Upper lobe of right lung (tissue), 1 donor: Measurements from ENCODE around the gene RBPMS2. TPM values are rescaled to one million over a fixed set of nuclear protein-coding genes. Genes with fewer than 3 reads are reported as not detected.
"Not testable (repeated sequence)": the region's sequence is repeated elsewhere in the genome, so short reads cannot be mapped to it uniquely, and the experiment has no call there.

Experiments used
- ATAC-seq: fragments of 200-7000 bp; cut with Tn5 transposase; one replicate; pipeline ENCODE4 v1.9.1; 2020; ENCODE audit warnings: mild to moderate bottlenecking, moderate library complexity
- DNase-seq: peaks from one replicate; pipeline ENCODE4 v3.0.0-alpha.2; 2020
- H3K27ac ChIP-seq: fragments of 200-600 bp; one replicate; pipeline ENCODE4 v1.8.0; 2022
- H3K27me3 ChIP-seq: fragments of 200-600 bp; one replicate; pipeline ENCODE4 v1.8.0; 2022; ENCODE audit warnings: mild to moderate bottlenecking
- H3K36me3 ChIP-seq: fragments of 200-600 bp; one replicate; pipeline ENCODE4 v1.8.0; 2022
- H3K4me1 ChIP-seq: fragments of 200-600 bp; one replicate; pipeline ENCODE4 v1.8.0; 2022
- H3K4me3 ChIP-seq: fragments of 200-600 bp; one replicate; pipeline ENCODE4 v1.8.0; 2022; ENCODE audit warnings: mild to moderate bottlenecking
- H3K9me3 ChIP-seq: fragments of 200-600 bp; one replicate; pipeline ENCODE4 v1.8.0; 2022
- CTCF ChIP-seq: fragments of 200-600 bp; IDR thresholded peaks from one replicate; pipeline ENCODE4 v1.8.0; 2022; ENCODE audit warnings: antibody characterized with exemption
- intact Hi-C: fragments of 100-400 bp; cut with DNase I; formaldehyde crosslinking; loops from one replicate; pipeline ENCODE4 v1.11.0; 2022
- long read RNA-seq: library from polyadenylated mRNA; unstranded; transcript quantifications from one replicate; pipeline ENCODE4 v2.0.0, GENCODE V29; 2021
- total RNA-seq: library from RNA; stranded (reverse); fragmentation: NEBNext Ultra II Directional; extraction: Animal tissue kit (Norgen Biotek cat#: 25700); gene quantifications from one replicate; pipeline ENCODE4 v1.2.1, GENCODE V29; 2021
- donor health status: DM: no; HTN: yes; CAD: no; lungs with severe emphysema.

The RBPMS2 gene
- 4.5 TPM for total RNA-seq
- long read RNA-seq, partial matches to known transcripts, result 3 of 8 reads
- long read RNA-seq, other reads (novel, unspliced or antisense), result 1 of 8 reads

GRCh38 chr15:64775551-64776401 is at the start of gene RBPMS2:
RBPMS2 (minus strand) TSS chr15:64775589; CDS start chr15:64775319, 270 bp downstream.
- DNase-seq (no peak), ATAC-seq (peak; percentile 37)
- H3K4me1 ChIP-seq, result peaks cover 5% of the 10 kb centered on the region
- peaks cover 10% of the 10 kb centered on the region for H3K27me3 ChIP-seq
- TF ChIP-seq CTCF, result no peak
- intact Hi-C loops, result no loop called here
- H3K27ac ChIP-seq, result peak within 1 kb of the TSS; percentile 36
- H3K9me3 ChIP-seq, result no peaks in the 10 kb centered on the region
- peak within 1 kb of the TSS; percentile 52 for H3K4me3 ChIP-seq
- H3K36me3 ChIP-seq, result no peaks in the 10 kb centered on the region

GRCh38 chr15:64824929-64825430 is 49.6 kb upstream of the RBPMS2 start:
- ATAC-seq, result no peak
- TF ChIP-seq CTCF, result no peak

GRCh38 chr15:64816452-64816851 is 41.1 kb upstream of the RBPMS2 start:
- DNase-seq (no peak), ATAC-seq (no peak)
- Histone ChIP-seq H3K36me3 (no peaks in the 10 kb centered on the region), H3K9me3 (no peaks in the 10 kb centered on the region), H3K27me3 (no peaks in the 10 kb centered on the region), H3K4me1 (no peaks in the 10 kb centered on the region), H3K4me3 (no peak overlapping the region), H3K27ac (no peak overlapping the region)
- TF ChIP-seq CTCF, result no peak
- intact Hi-C loops, result loop anchor here (10.0 kb wide), 1 partner anchor 132 kb away; no protein-coding TSS in a partner anchor

More at GRCh38 chr15:64824929-64825430, 49.6 kb upstream of the RBPMS2 start:
- peak overlapping the region; percentile 53 for H3K4me3 ChIP-seq
- no peaks in the 10 kb centered on the region for H3K9me3 ChIP-seq
- peaks cover 22% of the 10 kb centered on the region for H3K4me1 ChIP-seq
- no peak overlapping the region for H3K27ac ChIP-seq
- intact Hi-C loops, result no loop called here
- H3K36me3 ChIP-seq, result no peaks in the 10 kb centered on the region
- DNase-seq, result no peak
- no peaks in the 10 kb centered on the region for H3K27me3 ChIP-seq

DNA sequence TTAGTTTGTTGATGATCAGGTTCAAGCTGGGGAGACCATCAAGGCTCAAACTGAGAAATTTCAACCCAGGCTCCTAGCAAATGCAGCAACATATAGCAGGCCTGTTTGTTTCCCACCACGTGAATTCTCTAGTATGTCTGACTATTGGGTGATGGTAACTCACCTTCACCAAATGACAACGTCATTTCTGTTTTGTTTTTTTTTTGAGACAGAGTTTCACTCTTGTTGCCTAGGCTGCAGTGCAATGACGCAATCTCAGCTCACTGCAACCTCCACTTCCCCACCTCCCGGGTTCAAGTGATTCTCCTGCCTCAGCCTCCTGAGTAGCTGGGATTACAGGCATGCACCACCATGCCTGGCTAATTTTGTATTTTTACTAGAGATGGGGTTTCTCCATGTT is 39.6 kb upstream of the RBPMS2 start:
- not testable (repeated sequence) for H3K4me3 ChIP-seq, H3K4me1 ChIP-seq, H3K9me3 ChIP-seq, ATAC-seq, H3K36me3 ChIP-seq, H3K27ac ChIP-seq, H3K27me3 ChIP-seq, DNase-seq
- intact Hi-C loops, result loop anchor here (10.0 kb wide), 1 partner anchor 130 kb away; no protein-coding TSS in a partner anchor

- not testable (repeated sequence) for H3K36me3 ChIP-seq, H3K4me1 ChIP-seq, H3K27ac ChIP-seq, DNase-seq, H3K9me3 ChIP-seq, H3K27me3 ChIP-seq, ATAC-seq, H3K4me3 ChIP-seq
- intact Hi-C loops, result loop anchor here (10.0 kb wide), 1 partner anchor 129 kb away; no protein-coding TSS in a partner anchor
Observed at GRCh38 chr15:64814283-64814682, 38.9 kb upstream of the RBPMS2 start.

- no peak for ATAC-seq
- Histone ChIP-seq H3K4me1 (no peaks in the 10 kb centered on the region), H3K4me3 (no peak overlapping the region), H3K27ac (no peak overlapping the region), H3K36me3 (no peaks in the 10 kb centered on the region), H3K9me3 (no peaks in the 10 kb centered on the region), H3K27me3 (no peaks in the 10 kb centered on the region)
- intact Hi-C loops, result loop anchor here (10.0 kb wide), 1 partner anchor 128 kb away; no protein-coding TSS in a partner anchor
- DNase-seq, result no peak
- TF ChIP-seq CTCF, result no peak
Observed at GRCh38 chr15:64813075-64813474, 37.7 kb upstream of the RBPMS2 start.
